PC-3 (cell line): ENCODE data around the gene USP28. TPM values are rescaled to one million over a fixed set of nuclear protein-coding genes. Genes with fewer than 3 reads are reported as not detected.

Experiments
- ATAC-seq: fragments of 200-7000 bp; cut with Tn5 transposase; 2 replicates; pipeline ENCODE4 v1.9.1; 2020; ENCODE audit warnings: mild to moderate bottlenecking, moderate library complexity
- BruUV-seq: library from RNA; stranded (reverse); fragments of 400-500 nt; replicated peaks from 2 replicates; lab custom pipeline; 2021; lab: Mats Ljungman, UMichigan
- CTCF ChIA-PET: fragments of 300-600 bp; sonication (Branson Sonifier 250); formaldehyde crosslinking; loops from one replicate; lab custom pipeline; 2022; ENCODE audit warnings: antibody characterized with exemption; lab: Charles Lee
- POLR2A ChIA-PET: fragments of 300-600 bp; sonication (Branson Sonifier 250); formaldehyde crosslinking; loops from one replicate; lab custom pipeline; 2022; ENCODE audit warnings: antibody characterized with exemption; ENCODE audit not compliant: unreplicated experiment; lab: Charles Lee
- DNase-seq: peaks from one replicate; pipeline ENCODE4 v3.0.0-alpha.2; 2015
- H2AFZ ChIP-seq: fragments of 300-600 bp; sonication (generic); 2 replicates; pipeline ENCODE4 v1.6.0; 2016; ENCODE audit warnings: antibody characterized with exemption, low read length
- H3F3A ChIP-seq: fragments of 300-600 bp; sonication (generic); one replicate; pipeline ENCODE4 v1.6.0; 2017; ENCODE audit warnings: antibody characterized with exemption, low read length, control low read depth, mild to moderate bottlenecking; ENCODE audit not compliant: unreplicated experiment
- H3K27ac ChIP-seq: fragments of 300-600 bp; sonication (generic); 2 replicates; pipeline ENCODE4 v1.5.1; 2016; ENCODE audit warnings: mild to moderate bottlenecking, low read length
- H3K27me3 ChIP-seq: fragments of 300-600 bp; sonication (generic); 2 replicates; pipeline ENCODE4 v1.6.1; 2016; ENCODE audit warnings: low read length, mixed read lengths
- H3K36me3 ChIP-seq: fragments of 300-600 bp; sonication (generic); 2 replicates; pipeline ENCODE4 v1.6.1; 2016; ENCODE audit warnings: low read depth, mixed run types, low read length, mixed read lengths
- H3K4me1 ChIP-seq: fragments of 300-600 bp; sonication (generic); 2 replicates; pipeline ENCODE4 v1.5.1; 2016; ENCODE audit warnings: low read length; ENCODE audit not compliant: insufficient read depth
- H3K4me2 ChIP-seq: fragments of 300-600 bp; sonication (generic); 2 replicates; pipeline ENCODE4 v1.6.0; 2016; ENCODE audit warnings: low read length
- H3K4me3 ChIP-seq: fragments of 300-600 bp; sonication (generic); 2 replicates; pipeline ENCODE4 v1.5.1; 2016; ENCODE audit warnings: mild to moderate bottlenecking, low read length, mixed read lengths
- H3K79me2 ChIP-seq: fragments of 300-600 bp; sonication (generic); 2 replicates; pipeline ENCODE4 v1.6.1; 2017; ENCODE audit warnings: low read length, mixed read lengths
- H3K9ac ChIP-seq: fragments of 300-600 bp; sonication (generic); 2 replicates; pipeline ENCODE4 v1.6.0; 2016; ENCODE audit warnings: mild to moderate bottlenecking, low read length
- H3K9me2 ChIP-seq: fragments of 300-600 bp; sonication (generic); replicated peaks from 2 replicates; pipeline ENCODE4 v1.6.1; 2016; ENCODE audit warnings: mixed run types, low read length, mixed read lengths
- H3K9me3 ChIP-seq: fragments of 300-600 bp; sonication (generic); 2 replicates; pipeline ENCODE4 v1.6.1; 2016; ENCODE audit warnings: low read length, mixed read lengths
- H4K20me1 ChIP-seq: fragments of 300-600 bp; sonication (generic); 2 replicates; pipeline ENCODE4 v1.6.1; 2016; ENCODE audit warnings: low read length, mixed read lengths
- EZH2 ChIP-seq: fragments of 300-600 bp; sonication (generic); IDR thresholded peaks from one replicate; pipeline ENCODE4 v1.6.1; 2017; ENCODE audit warnings: antibody characterized with exemption, mild to moderate bottlenecking, low read length; ENCODE audit not compliant: unreplicated experiment
- EZH2phosphoT487 ChIP-seq: fragments of 300-600 bp; sonication (generic); IDR thresholded peaks from 2 replicates; pipeline ENCODE4 v1.6.1; 2018; ENCODE audit warnings: mild to moderate bottlenecking, antibody characterized with exemption, low read length, borderline replicate concordance
- intact Hi-C: fragments of 100-400 bp; cut with micrococcal nuclease; formaldehyde crosslinking; loops from 2 replicates; pipeline ENCODE4 v1.9.0; 2023
- total RNA-seq: library from RNA; depleted of rRNA; stranded (reverse); fragments of >200 nt; gene quantifications from 2 replicates; pipeline ENCODE4 v1.2.3, GENCODE V29; 2014
- TF ChIP-seq, protein P1 (sequence below): fragments of 300-600 bp; sonication (generic); conservative IDR thresholded peaks from 2 replicates; pipeline ENCODE4 v1.5.1; 2017; ENCODE audit warnings: antibody characterized with exemption, low read depth, mild to moderate bottlenecking, low read length

USP28 gene
- total RNA-seq, 1 experiment from 2014 or later: 27.7 TPM

DNA sequence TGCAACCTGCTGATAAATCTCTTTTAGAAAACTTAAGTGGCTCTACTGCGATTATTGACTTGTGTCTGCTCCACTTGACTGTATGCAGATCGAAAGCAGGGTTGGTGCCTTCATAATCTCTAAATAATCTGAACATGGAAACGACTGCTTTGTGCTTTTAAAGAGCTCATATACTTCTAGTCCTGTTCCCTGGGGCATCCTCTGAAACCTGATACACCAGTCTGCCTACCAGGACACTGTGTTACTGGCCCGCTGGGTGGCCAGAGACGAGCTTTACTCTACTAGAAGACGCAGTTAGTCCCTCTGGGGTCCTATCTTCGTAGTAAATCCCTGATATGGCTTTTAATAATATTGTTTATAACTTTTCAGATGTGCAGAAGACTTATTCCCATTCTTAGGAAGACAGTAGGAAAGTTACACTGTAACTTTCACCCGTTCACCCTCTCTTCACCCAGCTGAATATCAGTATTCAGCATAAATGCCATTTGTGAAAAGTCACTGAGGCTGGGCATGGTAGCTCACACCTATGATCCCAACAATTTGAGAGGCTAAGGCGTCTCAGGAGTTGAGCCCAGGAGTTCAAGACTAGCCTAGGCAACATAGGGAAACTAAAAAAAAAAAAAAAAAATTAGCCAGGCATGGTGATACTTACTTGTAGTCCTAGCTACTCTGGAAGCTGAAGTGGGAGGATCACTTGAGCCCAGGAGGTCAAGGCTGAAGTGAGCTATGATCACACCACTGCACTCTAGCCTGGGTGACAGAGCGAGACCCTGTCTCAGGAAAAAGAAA lies 20.2 kb upstream of the USP28 start:
- Histone ChIP-seq H3F3A (no peaks in the 10 kb centered on the region), H3K9me3 (no peaks in the 10 kb centered on the region), H4K20me1 (no peaks in the 10 kb centered on the region), H3K79me2 (no peaks in the 10 kb centered on the region), H3K4me3 (no peak overlapping the region), H3K27ac (no peak overlapping the region), H3K9ac (no peak overlapping the region), H3K27me3 (peaks cover 12% of the 10 kb centered on the region), H3K9me2 (no peaks in the 10 kb centered on the region), H3K4me1 (no peaks in the 10 kb centered on the region), H3K36me3 (no peaks in the 10 kb centered on the region), H2AFZ (0 out of 2 replicates have a peak overlapping the region, but pooled peaks have one; percentile 4), H3K4me2 (no peak overlapping the region)
- peak; percentile 84 for ATAC-seq
- intact Hi-C loops: loop anchor here (1.0 to 2.0 kb wide), 3 partner anchors 99 to 367 kb away; no protein-coding TSS in a partner anchor
- no peak for TF ChIP-seq EZH2phosphoT487
- TF ChIP-seq EZH2: no peak
- TF ChIP-seq, protein P1, sequence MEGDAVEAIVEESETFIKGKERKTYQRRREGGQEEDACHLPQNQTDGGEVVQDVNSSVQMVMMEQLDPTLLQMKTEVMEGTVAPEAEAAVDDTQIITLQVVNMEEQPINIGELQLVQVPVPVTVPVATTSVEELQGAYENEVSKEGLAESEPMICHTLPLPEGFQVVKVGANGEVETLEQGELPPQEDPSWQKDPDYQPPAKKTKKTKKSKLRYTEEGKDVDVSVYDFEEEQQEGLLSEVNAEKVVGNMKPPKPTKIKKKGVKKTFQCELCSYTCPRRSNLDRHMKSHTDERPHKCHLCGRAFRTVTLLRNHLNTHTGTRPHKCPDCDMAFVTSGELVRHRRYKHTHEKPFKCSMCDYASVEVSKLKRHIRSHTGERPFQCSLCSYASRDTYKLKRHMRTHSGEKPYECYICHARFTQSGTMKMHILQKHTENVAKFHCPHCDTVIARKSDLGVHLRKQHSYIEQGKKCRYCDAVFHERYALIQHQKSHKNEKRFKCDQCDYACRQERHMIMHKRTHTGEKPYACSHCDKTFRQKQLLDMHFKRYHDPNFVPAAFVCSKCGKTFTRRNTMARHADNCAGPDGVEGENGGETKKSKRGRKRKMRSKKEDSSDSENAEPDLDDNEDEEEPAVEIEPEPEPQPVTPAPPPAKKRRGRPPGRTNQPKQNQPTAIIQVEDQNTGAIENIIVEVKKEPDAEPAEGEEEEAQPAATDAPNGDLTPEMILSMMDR: no peak
- ChIA-PET CTCF (interaction anchor here (0.5 to 2.0 kb wide), 4 partner anchors 11 to 1757 kb away, joined by 3 to 18 read pairs (median 6); no protein-coding TSS in a partner anchor), POLR2A (no interaction called here)
- peak; percentile 53 for DNase-seq
- BruUV-seq: no TSS peak

DNA sequence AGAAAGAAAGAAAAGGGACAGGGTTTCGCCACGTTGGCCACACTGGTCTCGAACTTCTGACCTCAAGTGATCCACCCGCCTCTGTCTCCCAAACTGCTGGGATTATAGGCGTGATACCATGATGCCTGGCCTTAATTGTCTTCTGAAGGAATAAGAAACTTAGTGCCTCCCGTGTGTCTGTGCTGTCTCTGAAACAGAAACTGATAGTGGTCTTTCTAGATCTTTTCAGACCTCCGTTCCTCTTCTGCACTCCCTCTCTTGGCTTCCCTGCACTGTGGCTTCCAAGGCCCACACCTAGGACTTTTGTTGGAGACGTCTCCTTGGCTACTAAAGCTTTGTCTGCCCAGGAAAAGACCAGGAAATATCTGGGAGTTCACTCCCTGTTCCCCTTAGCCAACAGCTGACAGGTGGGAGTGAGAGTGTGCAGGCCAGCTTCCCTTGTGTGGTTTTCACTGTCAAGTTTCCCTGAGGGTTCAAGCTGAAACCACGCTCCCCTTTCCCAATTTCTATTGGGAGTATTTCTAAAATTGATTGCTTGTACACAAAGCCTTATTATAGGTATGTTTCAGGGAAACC lies 19.1 kb upstream of the USP28 start:
- H3K9me3 ChIP-seq: no peaks in the 10 kb centered on the region
- no peak overlapping the region for H3K4me2 ChIP-seq
- no peaks in the 10 kb centered on the region for H3K4me1 ChIP-seq
- H3K4me3 ChIP-seq: no peak overlapping the region
- no peak for DNase-seq
- H3F3A ChIP-seq: no peaks in the 10 kb centered on the region
- no peak overlapping the region for H3K9ac ChIP-seq
- H2AFZ ChIP-seq: no peak overlapping the region
- BruUV-seq: no TSS peak
- TF ChIP-seq EZH2phosphoT487 (no peak), EZH2 (no peak)
- TF ChIP-seq, protein P1: no peak
- intact Hi-C loops: no loop called here
- peaks cover 8% of the 10 kb centered on the region for H3K27me3 ChIP-seq
- H4K20me1 ChIP-seq: no peaks in the 10 kb centered on the region
- ChIA-PET POLR2A (no interaction called here), CTCF (interaction anchor here (0.7 kb wide), 1 partner anchor 174 kb away, joined by 15 read pairs; no protein-coding TSS in a partner anchor)
- no peaks in the 10 kb centered on the region for H3K9me2 ChIP-seq
- no peak overlapping the region for H3K27ac ChIP-seq
- H3K79me2 ChIP-seq: no peaks in the 10 kb centered on the region
- ATAC-seq: no peak
- no peaks in the 10 kb centered on the region for H3K36me3 ChIP-seq

DNA sequence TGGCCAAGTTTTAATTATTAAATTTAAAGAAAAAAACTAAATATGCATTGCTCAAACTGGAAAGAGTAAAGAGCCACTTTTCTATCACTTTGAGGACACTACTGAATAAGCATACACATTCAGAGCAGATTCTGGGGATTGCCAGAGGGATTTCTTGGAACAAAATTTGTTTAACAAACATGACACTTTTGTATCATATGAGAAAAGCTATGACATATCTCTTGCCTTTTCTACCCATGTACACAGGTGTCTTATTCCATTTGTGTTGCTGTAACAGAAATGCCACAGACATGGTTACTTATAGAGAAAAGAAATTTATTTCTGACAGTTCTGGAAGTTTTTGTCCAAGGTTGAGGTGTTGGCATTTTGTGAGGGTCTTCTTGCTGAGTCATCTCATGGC lies 13.5 kb upstream of the USP28 start:
- Histone ChIP-seq H3K9me3 (no peaks in the 10 kb centered on the region), H3K27ac (no peak overlapping the region), H3K4me3 (no peak overlapping the region), H3K27me3 (no peaks in the 10 kb centered on the region), H2AFZ (no peak overlapping the region), H3K9ac (no peak overlapping the region), H3K36me3 (no peaks in the 10 kb centered on the region), H3K4me2 (no peak overlapping the region), H3K9me2 (no peaks in the 10 kb centered on the region), H3F3A (no peaks in the 10 kb centered on the region), H3K79me2 (no peaks in the 10 kb centered on the region), H3K4me1 (no peaks in the 10 kb centered on the region; the same call in 1 of the 2 replicates), H4K20me1 (no peaks in the 10 kb centered on the region)
- TF ChIP-seq EZH2 (no peak), EZH2phosphoT487 (no peak)
- TF ChIP-seq, protein P1: no peak
- intact Hi-C loops: no loop called here
- CTCF ChIA-PET: no interaction called here
- POLR2A ChIA-PET: no interaction called here
- ATAC-seq (no peak), DNase-seq (no peak)
- no TSS peak for BruUV-seq
